Stimulated activated CD4-positive, alpha-beta T cell treated with anti-CD3 and anti-CD28 coated beads, Interleukin-2, amount 100 ng/mL, for 4 hours (primary cell): Measurements from ENCODE around the gene CANX.
"Not testable (repeated sequence)": the region's sequence is repeated elsewhere in the genome, so short reads cannot be mapped to it uniquely, and the experiment has no call there.

Experiments used
- DNase-seq: peaks from one replicate; pipeline ENCODE4 v3.0.0-alpha.2; 2020; ENCODE audit warnings: low read depth

Gene CANX

GRCh38 chr5:179699616-179700237 is 960 bp downstream of the CANX start:
- no peak for DNase-seq

DNA sequence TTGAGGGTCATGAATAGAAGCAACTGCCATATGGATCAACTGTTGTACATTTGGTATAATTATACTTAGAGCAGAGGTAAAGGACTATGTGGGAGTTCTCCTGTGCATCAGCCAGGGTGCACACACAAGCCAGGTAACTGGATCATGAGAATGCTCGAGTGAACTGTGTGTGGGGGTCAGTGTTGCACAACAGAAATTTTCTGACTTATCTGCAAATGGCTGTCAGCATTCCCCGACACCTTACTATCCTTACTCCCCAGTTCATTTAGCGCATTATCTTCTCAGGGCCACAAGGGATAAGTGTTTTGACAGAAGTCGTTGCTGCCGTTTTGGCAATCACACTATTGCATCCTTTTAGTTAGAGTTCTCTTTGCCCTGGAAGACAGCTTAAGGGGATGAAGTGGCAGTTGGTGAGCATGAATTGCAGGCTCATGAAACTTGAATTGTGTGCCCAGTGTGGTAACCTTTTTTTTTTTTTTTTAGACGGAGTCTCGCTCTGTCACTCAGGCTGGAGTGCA is 1.7 kb downstream of the CANX start:
- DNase-seq: no peak

GRCh38 chr5:179716286-179716685 is 17.5 kb downstream of the CANX start:
- DNase-seq: no peak

- no peak for DNase-seq
These were observed 21.5 kb downstream of the CANX start for GRCh38 chr5:179720222-179720621.

DNA sequence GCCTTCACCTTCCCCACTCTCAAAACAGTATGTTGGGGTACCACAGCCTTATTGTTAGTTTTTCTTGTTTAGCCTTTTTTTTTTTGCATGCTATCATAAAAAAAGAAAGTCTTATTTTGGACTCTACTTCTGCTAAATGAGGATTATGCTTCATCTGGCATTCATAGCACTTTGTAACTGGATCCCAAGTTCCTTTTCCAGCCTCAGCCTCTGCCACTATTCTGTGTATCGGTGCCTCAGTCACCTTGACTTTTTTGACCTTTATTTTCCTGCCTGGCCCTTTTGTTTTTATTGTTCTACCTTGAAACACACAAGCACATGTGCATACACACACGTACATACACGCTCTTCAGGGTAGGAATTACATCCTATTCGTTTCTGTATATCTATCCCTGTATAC is 25.4 kb downstream of the CANX start:
- DNase-seq: no peak

GRCh38 chr5:179727106-179727505 is 28.3 kb downstream of the CANX start:
- no peak for DNase-seq

DNA sequence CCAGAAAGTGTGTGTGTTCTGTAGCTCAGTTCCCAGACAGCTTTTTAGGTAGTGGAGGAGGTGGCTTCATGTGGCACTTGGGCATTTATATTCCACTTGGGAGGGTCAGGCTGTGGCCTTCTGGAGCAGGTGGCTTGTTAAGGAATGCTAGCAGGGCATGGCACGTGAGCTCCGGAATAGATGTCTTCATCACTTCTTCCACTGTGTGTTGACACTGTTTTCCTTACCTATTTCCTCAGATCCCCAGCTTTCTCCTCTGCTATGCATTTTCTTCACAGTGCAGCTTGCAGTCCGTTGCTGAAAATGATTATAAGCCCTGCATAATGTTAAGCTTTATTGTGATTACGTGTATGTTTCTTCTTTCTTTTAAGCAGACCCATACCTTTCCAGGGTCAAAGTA is 30.5 kb downstream of the CANX start:
- DNase-seq: no peak

DNA sequence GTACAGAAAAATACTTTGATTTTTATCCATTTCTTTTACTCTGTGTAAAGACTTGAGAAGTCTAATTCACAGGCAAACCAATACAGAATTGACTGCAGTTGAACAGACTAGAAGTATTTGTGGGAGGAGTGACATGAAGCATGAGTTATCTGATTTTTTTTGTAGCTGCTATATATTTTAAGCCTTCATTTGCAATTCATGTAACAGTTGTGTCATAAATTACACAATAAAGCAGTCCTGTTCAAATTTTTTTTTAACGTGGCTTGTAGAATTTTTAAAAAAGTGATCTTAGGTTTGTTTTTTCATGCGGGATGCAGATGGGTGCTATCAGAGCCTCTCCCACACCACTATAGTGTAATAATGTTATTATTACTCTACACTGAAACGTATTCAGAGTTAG is 31.0 kb downstream of the CANX start:
- DNase-seq: no peak

DNA sequence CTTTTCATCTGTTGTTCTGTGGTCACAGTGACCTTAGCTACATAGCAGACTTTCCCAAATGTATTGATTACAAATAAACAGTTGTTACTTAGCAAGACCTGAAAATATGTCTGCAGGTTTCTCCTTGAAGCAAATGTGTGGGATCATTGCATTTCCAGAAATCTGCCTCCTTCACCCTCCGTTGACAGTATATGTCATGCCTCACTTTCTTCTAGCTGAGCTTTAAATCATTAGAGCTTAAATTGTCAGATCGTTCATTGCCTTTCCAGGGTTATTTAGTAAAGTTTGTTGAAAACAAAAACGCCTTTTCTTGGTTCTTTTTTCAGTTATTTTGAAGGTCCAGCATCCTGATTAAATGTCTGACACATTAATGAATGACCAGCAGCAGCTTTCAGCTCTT is 31.6 kb downstream of the CANX start:
- DNase-seq: no peak

- DNase-seq: no peak
These were observed 32.1 kb downstream of the CANX start for GRCh38 chr5:179730852-179731251.

- peak; percentile 1 for DNase-seq
These were observed 33.1 kb downstream of the CANX start for GRCh38 chr5:179731791-179732411.

- peak; percentile 99 for DNase-seq
These were observed 33.7 kb downstream of the CANX start, which contains the start of gene MAML1 for GRCh38 chr5:179732412-179732917. Gene MAML1, plus strand, starts transcription at chr5:179732822. Its CDS starts 291 bp downstream, at chr5:179733113.

DNA sequence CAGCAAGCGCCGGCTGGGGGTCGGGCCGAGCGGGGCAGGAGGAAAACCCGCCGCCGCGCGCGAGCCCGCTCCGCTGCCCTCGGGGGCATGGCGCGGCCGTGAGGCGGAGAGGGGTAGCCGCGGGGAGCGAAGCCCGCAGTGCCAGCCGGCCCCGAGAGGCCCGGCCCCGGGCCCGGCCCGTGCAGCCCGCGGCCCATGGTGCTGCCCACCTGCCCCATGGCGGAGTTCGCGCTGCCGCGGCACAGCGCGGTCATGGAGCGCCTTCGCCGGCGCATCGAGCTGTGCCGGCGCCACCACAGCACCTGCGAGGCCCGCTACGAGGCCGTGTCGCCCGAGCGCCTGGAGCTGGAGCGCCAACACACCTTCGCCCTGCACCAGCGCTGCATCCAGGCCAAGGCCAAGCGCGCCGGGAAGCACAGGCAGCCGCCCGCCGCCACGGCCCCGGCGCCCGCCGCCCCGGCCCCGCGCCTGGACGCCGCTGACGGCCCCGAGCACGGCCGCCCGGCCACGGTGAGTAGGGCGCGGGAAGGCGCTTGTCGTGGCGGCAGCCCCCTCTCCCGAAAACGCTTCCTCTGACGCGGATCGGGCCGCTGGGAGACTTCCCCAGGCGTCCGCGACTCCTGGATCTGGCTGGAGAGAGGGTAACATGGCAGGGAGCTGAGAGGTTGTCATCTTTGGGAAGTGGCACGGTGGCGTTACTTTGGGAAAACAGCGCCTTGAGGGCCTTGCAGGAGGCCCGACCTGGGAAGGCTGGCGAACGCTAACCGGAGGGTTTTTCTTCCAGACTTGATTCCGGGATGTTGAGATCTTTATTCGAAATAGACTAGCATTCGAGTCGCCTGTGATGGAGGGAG is 34.4 kb downstream of the CANX start:
- DNase-seq: peak; percentile 9

GRCh38 chr5:179733772-179734126 is 35.0 kb downstream of the CANX start:
- DNase-seq: no peak

DNA sequence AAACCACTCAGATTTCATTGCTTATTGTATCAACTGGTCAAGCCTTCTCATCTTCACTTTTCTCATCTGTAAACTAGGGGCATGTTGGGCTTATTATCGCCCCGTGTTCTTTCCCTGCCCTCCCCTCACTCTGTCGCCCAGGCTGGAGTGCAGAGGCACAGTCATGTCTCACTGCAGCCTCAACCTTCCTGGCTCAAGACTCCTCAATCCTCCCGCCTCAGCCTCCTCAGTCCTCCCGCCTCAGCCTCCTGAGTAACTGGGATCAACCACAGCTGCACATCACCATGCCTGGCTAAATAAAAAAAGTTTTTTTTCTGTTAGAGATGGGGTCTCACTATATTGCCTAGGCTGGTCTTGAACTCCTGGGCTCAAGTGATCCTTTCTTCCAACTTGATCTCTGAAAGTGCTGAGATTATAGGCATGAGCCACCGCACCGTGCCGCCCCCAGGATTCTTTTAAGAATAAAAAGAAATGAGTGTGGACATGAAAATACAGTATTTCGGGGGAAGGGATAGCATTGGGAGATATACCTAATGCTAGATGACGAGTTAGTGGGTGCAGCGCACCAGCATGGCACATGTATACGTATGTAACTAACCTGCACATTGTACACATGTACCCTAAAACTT is 35.9 kb downstream of the CANX start:
- DNase-seq: no peak

DNA sequence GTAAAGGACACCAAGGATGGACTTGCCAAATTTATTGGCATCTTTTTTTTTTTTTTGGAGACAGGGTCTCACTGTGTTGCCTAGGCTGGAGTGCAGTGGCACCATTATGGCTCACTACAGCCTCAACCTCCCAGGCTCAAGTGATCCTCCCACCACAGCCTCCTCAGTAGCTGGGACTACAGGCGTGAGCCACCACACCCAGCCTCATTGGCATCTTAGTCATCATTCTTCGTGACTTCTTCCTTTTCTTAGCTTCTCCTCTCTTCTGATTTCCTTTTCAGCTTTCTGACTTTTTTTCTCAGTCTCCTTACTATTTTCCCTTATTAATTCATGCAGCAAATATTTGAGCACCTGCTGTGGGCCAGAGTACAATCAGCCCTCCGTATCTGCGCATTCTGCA is 40.0 kb downstream of the CANX start:
- DNase-seq: no peak

GRCh38 chr5:179744106-179744505 is 45.3 kb downstream of the CANX start:
- DNase-seq: not testable (repeated sequence)

DNA sequence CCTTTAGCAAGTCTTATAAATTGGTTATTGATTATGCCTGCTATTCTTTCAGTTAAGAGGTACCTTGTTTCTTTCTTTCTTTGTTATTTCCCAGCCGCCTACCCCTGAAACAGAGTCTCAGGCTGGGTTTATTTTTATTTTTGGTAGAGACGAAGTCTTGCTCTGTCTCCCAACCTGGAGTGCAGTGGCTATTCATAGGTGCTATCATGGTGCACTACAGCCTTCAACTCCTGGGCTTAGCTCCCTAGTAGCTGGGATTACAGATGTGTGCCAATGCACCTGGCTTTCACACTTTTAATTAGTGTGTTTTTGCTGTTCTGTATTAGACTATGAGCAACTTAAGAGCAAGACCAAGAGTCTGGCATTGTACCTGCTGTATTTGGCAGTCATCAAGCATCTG is 48.1 kb downstream of the CANX start:
- DNase-seq: no peak

DNA sequence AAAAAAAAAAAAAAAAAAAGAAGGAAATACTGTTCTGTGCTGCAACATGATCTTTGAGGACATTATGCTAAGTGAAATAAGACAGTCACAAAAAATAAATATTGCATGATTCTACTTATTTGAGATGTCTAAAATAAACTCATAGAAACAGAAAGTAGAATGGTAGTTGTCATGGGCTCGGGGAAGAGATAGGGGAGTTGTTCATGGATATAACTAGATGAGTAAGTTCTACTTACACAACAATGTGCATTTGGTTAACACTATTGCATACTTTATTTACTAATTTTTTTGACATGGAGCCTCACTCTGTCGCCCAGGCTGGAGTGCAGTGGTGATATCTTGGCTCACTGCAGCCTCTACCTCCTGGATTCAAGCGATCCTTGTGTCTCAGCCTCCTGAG is 49.0 kb downstream of the CANX start:
- DNase-seq: no peak

GRCh38 chr5:179749857-179750508 is 51.2 kb downstream of the CANX start:
- no peak for DNase-seq

DNA sequence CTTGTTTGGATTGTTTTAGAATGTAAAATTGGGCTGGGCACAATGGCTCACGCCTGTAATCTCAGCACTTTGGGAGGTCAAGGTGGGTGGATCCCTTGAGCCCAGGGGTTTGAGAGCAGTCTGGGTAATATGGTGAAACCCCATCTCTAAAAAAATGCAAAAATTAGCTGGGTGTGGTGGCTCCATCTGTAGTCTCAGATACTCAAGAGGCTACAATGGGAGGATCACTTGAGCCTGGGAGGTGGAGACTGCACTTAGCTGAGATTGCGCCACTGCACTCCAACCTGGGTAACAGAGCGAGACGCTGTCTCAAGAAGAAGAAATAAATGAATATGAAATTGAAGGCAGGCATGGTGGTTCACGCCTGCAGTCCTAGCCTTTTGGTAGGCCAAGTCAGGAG is 55.2 kb downstream of the CANX start:
- DNase-seq: no peak

GRCh38 chr5:179755022-179755421 is 56.3 kb downstream of the CANX start:
- no peak for DNase-seq
